Measurements from ENCODE around the gene TSPAN18. TPM values are rescaled to one million over a fixed set of nuclear protein-coding genes. Genes with fewer than 3 reads are reported as not detected.
A peak's percentile ranks its signal among the peaks of the same experiment; 100 is the strongest.

TSPAN18 gene
- total and polyA plus RNA-seq, 2 experiments from 2014 or later: 0.20 to 0.54 TPM

- no peak overlapping the region for H3K27ac ChIP-seq
- peaks cover 15% of the 10 kb centered on the region for H3K27me3 ChIP-seq (replicated peaks; ENCODE audit: insufficient read depth)
- WGBS, 2 experiments (ENCODE audit: low coverage in 1 of 2, low lambda C conversion rate in 2 of 2, missing lambda C conversion rate in 2 of 2): 62 to 68% methylated on average over 14 of the region's 14 CpGs
- no peak for DNase-seq
- no peaks in the 10 kb centered on the region for H3F3A ChIP-seq (ENCODE audit: insufficient read depth)
- no peak overlapping the region for H2AFZ ChIP-seq
- no peak overlapping the region for H3K4me3 ChIP-seq
- H3K4me1 ChIP-seq (ENCODE audit: insufficient read depth): no peaks in the 10 kb centered on the region
- no peaks in the 10 kb centered on the region for H3K9me3 ChIP-seq (ENCODE audit: low read depth)
- H4K20me1 ChIP-seq (ENCODE audit: insufficient read depth): no peaks in the 10 kb centered on the region
- H3K4me2 ChIP-seq (ENCODE audit: unreplicated experiment): no peak overlapping the region
- H3K9me2 ChIP-seq (ENCODE audit: insufficient read depth): no peaks in the 10 kb centered on the region
- H3K9ac ChIP-seq: no peak overlapping the region
- in situ Hi-C loops (cut with MboI): loop anchor here (5.0 to 25.0 kb wide), 3 partner anchors 287 to 622 kb away; partner anchors contain the start of gene CD82
- no peaks in the 10 kb centered on the region for H3K79me2 ChIP-seq (ENCODE audit: insufficient read depth)
- H3K36me3 ChIP-seq (ENCODE audit: low read depth): no peaks in the 10 kb centered on the region
- TF ChIP-seq EZH2phosphoT487 (IDR thresholded peaks at IDR 0.05; ENCODE audit: insufficient read depth, low read depth): no peak
- no peak for TF ChIP-seq EZH2 (IDR thresholded peaks at IDR 0.05; ENCODE audit: insufficient read depth, poor library complexity, severe bottlenecking)
Observed at GRCh38 chr11:44909557-44909956, 182.8 kb downstream of the TSPAN18 start.

GRCh38 chr11:44910591-44910990 is 183.8 kb downstream of the TSPAN18 start:
- peaks cover 14% of the 10 kb centered on the region for H3K27me3 ChIP-seq (replicated peaks; ENCODE audit: insufficient read depth)
- H2AFZ ChIP-seq: no peak overlapping the region
- no peaks in the 10 kb centered on the region for H3K9me2 ChIP-seq (ENCODE audit: insufficient read depth)
- TF ChIP-seq EZH2 (IDR thresholded peaks at IDR 0.05; ENCODE audit: insufficient read depth, poor library complexity, severe bottlenecking) (no peak), EZH2phosphoT487 (IDR thresholded peaks at IDR 0.05; ENCODE audit: insufficient read depth, low read depth) (no peak)
- no peaks in the 10 kb centered on the region for H4K20me1 ChIP-seq (ENCODE audit: insufficient read depth)
- in situ Hi-C loops (cut with MboI): loop anchor here (25.0 kb wide), 1 partner anchor 623 kb away; no protein-coding TSS in a partner anchor
- no peaks in the 10 kb centered on the region for H3F3A ChIP-seq (ENCODE audit: insufficient read depth)
- H3K9ac ChIP-seq: no peak overlapping the region
- no peaks in the 10 kb centered on the region for H3K79me2 ChIP-seq (ENCODE audit: insufficient read depth)
- no peaks in the 10 kb centered on the region for H3K4me1 ChIP-seq (ENCODE audit: insufficient read depth)
- no peak for DNase-seq
- no peak overlapping the region for H3K4me2 ChIP-seq (ENCODE audit: unreplicated experiment)
- no peak overlapping the region for H3K27ac ChIP-seq
- no peak overlapping the region for H3K4me3 ChIP-seq
- H3K36me3 ChIP-seq (ENCODE audit: low read depth): no peaks in the 10 kb centered on the region
- no peaks in the 10 kb centered on the region for H3K9me3 ChIP-seq (ENCODE audit: low read depth)
- 64 to 77% methylated on average over 9 of the region's 9 CpGs for WGBS, 2 experiments (ENCODE audit: low coverage in 1 of 2, low lambda C conversion rate in 2 of 2, missing lambda C conversion rate in 2 of 2)

GRCh38 chr11:44911029-44911814 is 184.5 kb downstream of the TSPAN18 start:
- no peaks in the 10 kb centered on the region for H3K36me3 ChIP-seq (ENCODE audit: low read depth)
- no peak overlapping the region for H2AFZ ChIP-seq
- peak; percentile 86 for DNase-seq
- TF ChIP-seq EZH2phosphoT487 (IDR thresholded peaks at IDR 0.05; ENCODE audit: insufficient read depth, low read depth): no peak
- no peak for TF ChIP-seq EZH2 (IDR thresholded peaks at IDR 0.05; ENCODE audit: insufficient read depth, poor library complexity, severe bottlenecking)
- no peaks in the 10 kb centered on the region for H3K79me2 ChIP-seq (ENCODE audit: insufficient read depth)
- in situ Hi-C loops (cut with MboI): loop anchor here (25.0 kb wide), 1 partner anchor 624 kb away; no protein-coding TSS in a partner anchor
- no peaks in the 10 kb centered on the region for H3K4me1 ChIP-seq (ENCODE audit: insufficient read depth)
- no peaks in the 10 kb centered on the region for H4K20me1 ChIP-seq (ENCODE audit: insufficient read depth)
- peaks cover 8% of the 10 kb centered on the region for H3K27me3 ChIP-seq (replicated peaks; ENCODE audit: insufficient read depth)
- no peaks in the 10 kb centered on the region for H3F3A ChIP-seq (ENCODE audit: insufficient read depth)
- no peaks in the 10 kb centered on the region for H3K9me3 ChIP-seq (ENCODE audit: low read depth)
- no peak overlapping the region for H3K4me2 ChIP-seq (ENCODE audit: unreplicated experiment)
- H3K27ac ChIP-seq: no peak overlapping the region
- H3K4me3 ChIP-seq: no peak overlapping the region
- WGBS, 2 experiments (ENCODE audit: low coverage in 1 of 2, low lambda C conversion rate in 2 of 2, missing lambda C conversion rate in 2 of 2): 17% methylated on average over 23 of the region's 24 CpGs
- no peaks in the 10 kb centered on the region for H3K9me2 ChIP-seq (ENCODE audit: insufficient read depth)
- no peak overlapping the region for H3K9ac ChIP-seq

- H3F3A ChIP-seq (ENCODE audit: insufficient read depth): no peaks in the 10 kb centered on the region
- no peaks in the 10 kb centered on the region for H3K79me2 ChIP-seq (ENCODE audit: insufficient read depth)
- no peaks in the 10 kb centered on the region for H3K36me3 ChIP-seq (ENCODE audit: low read depth)
- no peak overlapping the region for H2AFZ ChIP-seq
- no peak overlapping the region for H3K9ac ChIP-seq
- no peak overlapping the region for H3K27ac ChIP-seq
- H3K9me3 ChIP-seq (ENCODE audit: low read depth): no peaks in the 10 kb centered on the region
- H3K9me2 ChIP-seq (ENCODE audit: insufficient read depth): no peaks in the 10 kb centered on the region
- TF ChIP-seq EZH2phosphoT487 (IDR thresholded peaks at IDR 0.05; ENCODE audit: insufficient read depth, low read depth) (no peak), EZH2 (IDR thresholded peaks at IDR 0.05; ENCODE audit: insufficient read depth, poor library complexity, severe bottlenecking) (no peak)
- H3K4me3 ChIP-seq: no peak overlapping the region
- H3K27me3 ChIP-seq (replicated peaks; ENCODE audit: insufficient read depth): peaks cover 5% of the 10 kb centered on the region; the same call in 1 of the 2 replicates
- DNase-seq: no peak
- H3K4me1 ChIP-seq (ENCODE audit: insufficient read depth): no peaks in the 10 kb centered on the region
- H3K4me2 ChIP-seq (ENCODE audit: unreplicated experiment): no peak overlapping the region
- in situ Hi-C loops (cut with MboI): loop anchor here (25.0 kb wide), 1 partner anchor 625 kb away; no protein-coding TSS in a partner anchor
- no peaks in the 10 kb centered on the region for H4K20me1 ChIP-seq (ENCODE audit: insufficient read depth)
- 55 to 63% methylated on average over 12 of the region's 12 CpGs for WGBS, 2 experiments (ENCODE audit: low coverage in 1 of 2, low lambda C conversion rate in 2 of 2, missing lambda C conversion rate in 2 of 2)
Observed at GRCh38 chr11:44912270-44912987, 185.7 kb downstream of the TSPAN18 start.

Data from GM23248 (cell line).